HEK293 (cell line): ENCODE measurements around the gene BAIAP2.

Experiments used
- HOXD13 ChIP-seq: sonication (generic); formaldehyde crosslinking; IDR thresholded peaks from 2 replicates; pipeline ENCODE4 v1.8.0; 2022; ENCODE audit warnings: missing genetic modification reagents, borderline replicate concordance
- MYNN ChIP-seq: fragments of 450-650 bp; formaldehyde crosslinking; IDR thresholded peaks from 2 replicates; pipeline ENCODE4 v1.5.1; 2016; ENCODE audit warnings: missing biosample characterization, missing genetic modification characterization, borderline replicate concordance
- YY1 ChIP-seq: fragments of 450-650 bp; formaldehyde crosslinking; IDR thresholded peaks from 2 replicates; pipeline ENCODE4 v1.5.1; 2018; ENCODE audit warnings: missing biosample characterization, missing genetic modification characterization
- ZNF121 ChIP-seq: fragments of 450-650 bp; formaldehyde crosslinking; IDR thresholded peaks from 2 replicates; pipeline ENCODE4 v1.5.1; 2016; ENCODE audit warnings: missing biosample characterization, missing genetic modification characterization
- ZNF140 ChIP-seq: fragments of 450-650 bp; formaldehyde crosslinking; IDR thresholded peaks from 2 replicates; pipeline ENCODE4 v1.5.1; 2016; ENCODE audit warnings: missing biosample characterization, missing genetic modification characterization
- ZNF239 ChIP-seq: fragments of 450-650 bp; formaldehyde crosslinking; IDR thresholded peaks from 2 replicates; pipeline ENCODE4 v1.5.1; 2016; ENCODE audit warnings: missing biosample characterization, missing genetic modification characterization
- ZNF335 ChIP-seq: fragments of 450-650 bp; formaldehyde crosslinking; conservative IDR thresholded peaks from 2 replicates; pipeline ENCODE4 v1.5.1; 2016; ENCODE audit warnings: missing biosample characterization, missing genetic modification characterization
- ZNF610 ChIP-seq: fragments of 450-650 bp; formaldehyde crosslinking; IDR thresholded peaks from 2 replicates; pipeline ENCODE4 v1.5.1; 2016; ENCODE audit warnings: missing biosample characterization, missing genetic modification characterization, borderline replicate concordance
- ZNF670 ChIP-seq: fragments of 450-650 bp; formaldehyde crosslinking; IDR thresholded peaks from 2 replicates; pipeline ENCODE4 v1.5.1; 2016; ENCODE audit warnings: missing biosample characterization, missing genetic modification characterization, low read depth
- TF ChIP-seq, protein P1 (sequence below): fragments of 450-650 bp; formaldehyde crosslinking; IDR thresholded peaks from 2 replicates; pipeline ENCODE4 v1.5.1; 2016; ENCODE audit warnings: missing biosample characterization, missing genetic modification characterization
- TF ChIP-seq, protein P2 (sequence below): fragments of 450-650 bp; formaldehyde crosslinking; IDR thresholded peaks from 2 replicates; pipeline ENCODE4 v1.5.1; 2016; ENCODE audit warnings: missing biosample characterization, missing genetic modification characterization
- TF ChIP-seq, protein P3 (sequence below): fragments of 450-650 bp; formaldehyde crosslinking; IDR thresholded peaks from 2 replicates; pipeline ENCODE4 v1.5.1; 2016; ENCODE audit warnings: missing biosample characterization, missing genetic modification characterization

DNA sequence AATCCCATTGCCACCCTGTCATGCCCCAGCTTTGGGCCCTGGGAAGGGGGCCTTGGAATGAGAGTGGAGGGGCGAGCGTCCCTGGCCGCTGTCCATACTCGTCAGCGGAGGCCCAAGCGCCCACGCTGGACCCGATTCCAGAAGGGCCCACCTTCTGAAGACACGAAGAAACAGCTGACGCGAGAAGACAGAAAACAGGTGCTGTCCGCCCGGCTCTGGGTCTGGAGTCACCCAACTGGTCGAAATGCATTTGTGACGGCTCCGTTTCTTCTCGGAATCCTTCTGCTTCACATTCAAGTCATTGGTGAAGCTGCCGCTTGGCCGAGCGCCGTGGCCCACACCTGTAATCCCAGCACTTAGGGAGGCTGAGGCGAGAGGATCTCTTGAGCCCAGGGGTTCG lies 77.5 kb downstream of the BAIAP2 start:
- TF ChIP-seq HOXD13 (CRISPR knock-in tag) (no peak), ZNF239 (tag by site-specific recombination) (no peak), ZNF610 (tag by site-specific recombination) (no peak), YY1 (tag by site-specific recombination) (no peak), MYNN (tag by site-specific recombination) (no peak), ZNF121 (tag by site-specific recombination) (no peak), ZNF140 (no peak), ZNF670 (tag by site-specific recombination) (no peak), ZNF335 (tag by site-specific recombination) (no peak)
- TF ChIP-seq, protein P1, sequence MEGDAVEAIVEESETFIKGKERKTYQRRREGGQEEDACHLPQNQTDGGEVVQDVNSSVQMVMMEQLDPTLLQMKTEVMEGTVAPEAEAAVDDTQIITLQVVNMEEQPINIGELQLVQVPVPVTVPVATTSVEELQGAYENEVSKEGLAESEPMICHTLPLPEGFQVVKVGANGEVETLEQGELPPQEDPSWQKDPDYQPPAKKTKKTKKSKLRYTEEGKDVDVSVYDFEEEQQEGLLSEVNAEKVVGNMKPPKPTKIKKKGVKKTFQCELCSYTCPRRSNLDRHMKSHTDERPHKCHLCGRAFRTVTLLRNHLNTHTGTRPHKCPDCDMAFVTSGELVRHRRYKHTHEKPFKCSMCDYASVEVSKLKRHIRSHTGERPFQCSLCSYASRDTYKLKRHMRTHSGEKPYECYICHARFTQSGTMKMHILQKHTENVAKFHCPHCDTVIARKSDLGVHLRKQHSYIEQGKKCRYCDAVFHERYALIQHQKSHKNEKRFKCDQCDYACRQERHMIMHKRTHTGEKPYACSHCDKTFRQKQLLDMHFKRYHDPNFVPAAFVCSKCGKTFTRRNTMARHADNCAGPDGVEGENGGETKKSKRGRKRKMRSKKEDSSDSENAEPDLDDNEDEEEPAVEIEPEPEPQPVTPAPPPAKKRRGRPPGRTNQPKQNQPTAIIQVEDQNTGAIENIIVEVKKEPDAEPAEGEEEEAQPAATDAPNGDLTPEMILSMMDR (tag by site-specific recombination), result no peak
- TF ChIP-seq, protein P2, sequence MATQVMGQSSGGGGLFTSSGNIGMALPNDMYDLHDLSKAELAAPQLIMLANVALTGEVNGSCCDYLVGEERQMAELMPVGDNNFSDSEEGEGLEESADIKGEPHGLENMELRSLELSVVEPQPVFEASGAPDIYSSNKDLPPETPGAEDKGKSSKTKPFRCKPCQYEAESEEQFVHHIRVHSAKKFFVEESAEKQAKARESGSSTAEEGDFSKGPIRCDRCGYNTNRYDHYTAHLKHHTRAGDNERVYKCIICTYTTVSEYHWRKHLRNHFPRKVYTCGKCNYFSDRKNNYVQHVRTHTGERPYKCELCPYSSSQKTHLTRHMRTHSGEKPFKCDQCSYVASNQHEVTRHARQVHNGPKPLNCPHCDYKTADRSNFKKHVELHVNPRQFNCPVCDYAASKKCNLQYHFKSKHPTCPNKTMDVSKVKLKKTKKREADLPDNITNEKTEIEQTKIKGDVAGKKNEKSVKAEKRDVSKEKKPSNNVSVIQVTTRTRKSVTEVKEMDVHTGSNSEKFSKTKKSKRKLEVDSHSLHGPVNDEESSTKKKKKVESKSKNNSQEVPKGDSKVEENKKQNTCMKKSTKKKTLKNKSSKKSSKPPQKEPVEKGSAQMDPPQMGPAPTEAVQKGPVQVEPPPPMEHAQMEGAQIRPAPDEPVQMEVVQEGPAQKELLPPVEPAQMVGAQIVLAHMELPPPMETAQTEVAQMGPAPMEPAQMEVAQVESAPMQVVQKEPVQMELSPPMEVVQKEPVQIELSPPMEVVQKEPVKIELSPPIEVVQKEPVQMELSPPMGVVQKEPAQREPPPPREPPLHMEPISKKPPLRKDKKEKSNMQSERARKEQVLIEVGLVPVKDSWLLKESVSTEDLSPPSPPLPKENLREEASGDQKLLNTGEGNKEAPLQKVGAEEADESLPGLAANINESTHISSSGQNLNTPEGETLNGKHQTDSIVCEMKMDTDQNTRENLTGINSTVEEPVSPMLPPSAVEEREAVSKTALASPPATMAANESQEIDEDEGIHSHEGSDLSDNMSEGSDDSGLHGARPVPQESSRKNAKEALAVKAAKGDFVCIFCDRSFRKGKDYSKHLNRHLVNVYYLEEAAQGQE, result no peak
- TF ChIP-seq, protein P3, sequence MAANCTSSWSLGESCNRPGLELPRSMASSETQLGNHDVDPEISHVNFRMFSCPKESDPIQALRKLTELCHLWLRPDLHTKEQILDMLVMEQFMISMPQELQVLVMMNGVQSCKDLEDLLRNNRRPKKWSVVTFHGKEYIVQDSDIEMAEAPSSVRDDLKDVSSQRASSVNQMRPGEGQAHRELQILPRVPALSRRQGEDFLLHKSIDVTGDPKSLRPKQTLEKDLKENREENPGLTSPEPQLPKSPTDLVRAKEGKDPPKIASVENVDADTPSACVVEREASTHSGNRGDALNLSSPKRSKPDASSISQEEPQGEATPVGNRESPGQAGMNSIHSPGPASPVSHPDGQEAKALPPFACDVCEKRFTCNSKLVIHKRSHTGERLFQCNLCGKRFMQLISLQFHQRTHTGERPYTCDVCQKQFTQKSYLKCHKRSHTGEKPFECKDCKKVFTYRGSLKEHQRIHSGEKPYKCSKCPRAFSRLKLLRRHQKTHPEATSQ (tag by site-specific recombination), result no peak
